ENCODE data around the gene DTNBP1. TPM values are rescaled to one million over a fixed set of nuclear protein-coding genes. Genes with fewer than 3 reads are reported as not detected.

DTNBP1 gene
- total and polyA plus RNA-seq, 4 donors, result 3.1 to 6.0 (median 4.3) TPM

DNA sequence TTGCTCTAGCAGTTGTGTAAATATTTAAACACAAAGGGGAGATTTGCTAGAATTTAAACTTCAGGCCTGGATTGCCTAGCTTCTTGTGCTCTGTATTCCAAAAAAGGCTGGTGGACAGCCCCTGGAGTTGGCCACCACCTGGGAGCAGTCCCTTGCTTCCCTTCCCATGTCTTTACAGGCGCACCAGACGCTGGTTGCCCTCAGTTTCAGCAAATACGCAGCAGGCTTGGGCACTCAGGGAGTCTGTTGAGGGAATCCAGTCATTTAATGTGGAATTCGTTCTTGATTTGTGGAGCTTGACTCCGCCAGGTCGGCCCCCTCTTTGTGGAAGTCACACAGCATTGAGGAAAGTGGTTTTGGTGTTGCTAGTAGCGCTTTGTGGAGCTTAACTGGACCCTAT lies 156.8 kb downstream of the DTNBP1 start (continued):
- TF ChIP-seq JUND (IDR thresholded peaks at IDR 0.05), result no peak
- no peak for TF ChIP-seq EGR1 (IDR thresholded peaks at IDR 0.05; ENCODE audit: low read depth in 2 of 2)
- no peak for TF ChIP-seq HNF4A (conservative IDR thresholded peaks at IDR 0.05)

DNA sequence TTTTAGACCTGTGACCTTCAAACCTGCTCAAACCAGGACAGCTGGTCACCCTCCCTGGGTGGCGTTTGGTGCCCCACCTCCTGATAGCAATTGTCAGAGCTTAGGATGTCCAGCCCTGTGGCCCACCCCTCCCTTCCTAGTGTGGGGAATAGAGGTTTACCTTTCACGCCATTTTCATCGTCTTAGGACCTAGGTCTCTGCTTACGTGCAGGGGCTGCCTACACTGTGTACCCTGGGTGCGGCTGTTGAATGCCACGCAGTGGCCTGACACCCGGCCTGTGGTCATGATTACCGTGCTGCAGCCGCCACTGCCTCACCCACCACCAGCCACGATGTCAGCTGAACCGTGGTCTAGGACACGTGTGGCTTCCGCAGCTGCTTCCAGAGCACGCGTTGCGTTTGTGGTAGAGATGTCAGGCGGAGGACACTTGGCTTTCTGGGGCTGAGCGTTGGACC lies 157.3 kb downstream of the DTNBP1 start:
- 87% methylated on average over 18 of the region's 18 CpGs for WGBS
- Histone ChIP-seq H3K9ac (ENCODE audit: low read depth in 1 of 2, low read length in 2 of 2) (no peak overlapping the region), H3K4me1 (ENCODE audit: control insufficient read depth in 4 of 4, insufficient read depth in 4 of 4, low read length in 3 of 4) (peaks cover 3 to 25% (median 16%) of the 10 kb centered on the region in 4 donors), H3K4me3 (ENCODE audit: low read depth in 1 of 3, low read length in 3 of 3) (no peak overlapping the region), H3K27me3 (ENCODE audit: control insufficient read depth in 4 of 4, insufficient read depth in 4 of 4, low read length in 3 of 4) (no peaks in the 10 kb centered on the region), H3K36me3 (ENCODE audit: control insufficient read depth in 4 of 4, insufficient read depth in 3 of 4, low read depth in 1 of 4, low read length in 3 of 4) (peaks cover 3 to 17% (median 7%) of the 10 kb centered on the region in 4 donors), H3K27ac (ENCODE audit: low read depth in 1 of 2, low read length in 2 of 2) (peak overlapping the region; percentile 25 to 59), H3K9me3 (ENCODE audit: control insufficient read depth in 4 of 4, low read length in 3 of 4) (no peaks in the 10 kb centered on the region)
- no peak for DNase-seq (ENCODE audit: low spot score)
- no peak for TF ChIP-seq HNF4G (IDR thresholded peaks at IDR 0.05)
- no peak for TF ChIP-seq FOXA2 (IDR thresholded peaks at IDR 0.05)
- no peak for TF ChIP-seq TAF1 (conservative IDR thresholded peaks at IDR 0.05)
- TF ChIP-seq RAD21 (IDR thresholded peaks at IDR 0.05), result no peak
- no peak for TF ChIP-seq HNF4A (conservative IDR thresholded peaks at IDR 0.05)
- TF ChIP-seq SP1 (IDR thresholded peaks at IDR 0.05), result no peak
- no peak for TF ChIP-seq RXRA (IDR thresholded peaks at IDR 0.05)
- TF ChIP-seq EGR1 (IDR thresholded peaks at IDR 0.05; ENCODE audit: low read depth in 2 of 2), result no peak
- TF ChIP-seq ZBTB33 (IDR thresholded peaks at IDR 0.05), result no peak
- TF ChIP-seq, protein P1, sequence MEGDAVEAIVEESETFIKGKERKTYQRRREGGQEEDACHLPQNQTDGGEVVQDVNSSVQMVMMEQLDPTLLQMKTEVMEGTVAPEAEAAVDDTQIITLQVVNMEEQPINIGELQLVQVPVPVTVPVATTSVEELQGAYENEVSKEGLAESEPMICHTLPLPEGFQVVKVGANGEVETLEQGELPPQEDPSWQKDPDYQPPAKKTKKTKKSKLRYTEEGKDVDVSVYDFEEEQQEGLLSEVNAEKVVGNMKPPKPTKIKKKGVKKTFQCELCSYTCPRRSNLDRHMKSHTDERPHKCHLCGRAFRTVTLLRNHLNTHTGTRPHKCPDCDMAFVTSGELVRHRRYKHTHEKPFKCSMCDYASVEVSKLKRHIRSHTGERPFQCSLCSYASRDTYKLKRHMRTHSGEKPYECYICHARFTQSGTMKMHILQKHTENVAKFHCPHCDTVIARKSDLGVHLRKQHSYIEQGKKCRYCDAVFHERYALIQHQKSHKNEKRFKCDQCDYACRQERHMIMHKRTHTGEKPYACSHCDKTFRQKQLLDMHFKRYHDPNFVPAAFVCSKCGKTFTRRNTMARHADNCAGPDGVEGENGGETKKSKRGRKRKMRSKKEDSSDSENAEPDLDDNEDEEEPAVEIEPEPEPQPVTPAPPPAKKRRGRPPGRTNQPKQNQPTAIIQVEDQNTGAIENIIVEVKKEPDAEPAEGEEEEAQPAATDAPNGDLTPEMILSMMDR (IDR thresholded peaks at IDR 0.05; ENCODE audit: low read depth, low read length, missing input control), result no peak
- no peak for TF ChIP-seq NR2F2 (IDR thresholded peaks at IDR 0.05)
- TF ChIP-seq FOXA1 (IDR thresholded peaks at IDR 0.05), result no peak
- TF ChIP-seq, protein P2, sequence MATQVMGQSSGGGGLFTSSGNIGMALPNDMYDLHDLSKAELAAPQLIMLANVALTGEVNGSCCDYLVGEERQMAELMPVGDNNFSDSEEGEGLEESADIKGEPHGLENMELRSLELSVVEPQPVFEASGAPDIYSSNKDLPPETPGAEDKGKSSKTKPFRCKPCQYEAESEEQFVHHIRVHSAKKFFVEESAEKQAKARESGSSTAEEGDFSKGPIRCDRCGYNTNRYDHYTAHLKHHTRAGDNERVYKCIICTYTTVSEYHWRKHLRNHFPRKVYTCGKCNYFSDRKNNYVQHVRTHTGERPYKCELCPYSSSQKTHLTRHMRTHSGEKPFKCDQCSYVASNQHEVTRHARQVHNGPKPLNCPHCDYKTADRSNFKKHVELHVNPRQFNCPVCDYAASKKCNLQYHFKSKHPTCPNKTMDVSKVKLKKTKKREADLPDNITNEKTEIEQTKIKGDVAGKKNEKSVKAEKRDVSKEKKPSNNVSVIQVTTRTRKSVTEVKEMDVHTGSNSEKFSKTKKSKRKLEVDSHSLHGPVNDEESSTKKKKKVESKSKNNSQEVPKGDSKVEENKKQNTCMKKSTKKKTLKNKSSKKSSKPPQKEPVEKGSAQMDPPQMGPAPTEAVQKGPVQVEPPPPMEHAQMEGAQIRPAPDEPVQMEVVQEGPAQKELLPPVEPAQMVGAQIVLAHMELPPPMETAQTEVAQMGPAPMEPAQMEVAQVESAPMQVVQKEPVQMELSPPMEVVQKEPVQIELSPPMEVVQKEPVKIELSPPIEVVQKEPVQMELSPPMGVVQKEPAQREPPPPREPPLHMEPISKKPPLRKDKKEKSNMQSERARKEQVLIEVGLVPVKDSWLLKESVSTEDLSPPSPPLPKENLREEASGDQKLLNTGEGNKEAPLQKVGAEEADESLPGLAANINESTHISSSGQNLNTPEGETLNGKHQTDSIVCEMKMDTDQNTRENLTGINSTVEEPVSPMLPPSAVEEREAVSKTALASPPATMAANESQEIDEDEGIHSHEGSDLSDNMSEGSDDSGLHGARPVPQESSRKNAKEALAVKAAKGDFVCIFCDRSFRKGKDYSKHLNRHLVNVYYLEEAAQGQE (IDR thresholded peaks at IDR 0.05), result no peak

Measured in liver (tissue), 9 donors.